ENCODE results near the gene OR2AG2. TPM values are rescaled to one million over a fixed set of nuclear protein-coding genes. Genes with fewer than 3 reads are reported as not detected.

OR2AG2 gene
- total and polyA plus RNA-seq, 12 donors = 0.14 to 0.64 (median 0.27) TPM; not detected in 7

DNA sequence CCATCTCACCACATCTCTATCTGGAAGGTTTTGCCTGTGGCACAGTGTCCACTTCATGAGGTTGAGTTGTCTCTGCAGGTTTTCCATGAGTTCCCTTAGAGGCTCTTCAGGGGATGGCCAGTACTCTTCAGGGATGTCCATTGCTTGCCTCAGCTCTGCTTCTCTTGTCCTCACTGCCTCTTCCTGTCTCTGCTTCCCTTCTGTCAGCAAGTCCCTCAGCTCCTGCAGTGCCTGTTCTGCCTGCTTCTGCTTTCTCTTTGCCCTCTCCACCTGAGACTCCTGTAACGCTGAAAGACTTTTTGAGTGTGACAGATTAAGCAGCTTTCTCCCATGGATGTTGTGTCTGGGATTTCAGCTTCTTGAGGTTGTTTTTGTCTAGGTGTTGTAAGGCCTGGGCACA, 50.4 kb downstream of the OR2AG2 start:
- Histone ChIP-seq H3K4me1 (replicated peaks in 1 of 2) (no peaks in the 10 kb centered on the region), H3K36me3 (replicated peaks in 1 of 2) (no peaks in the 10 kb centered on the region), H3K27ac (no peak overlapping the region), H3K9me3 (replicated peaks in 1 of 3) (no peaks in the 10 kb centered on the region), H3K27me3 (no peaks in the 10 kb centered on the region), H3K4me3 (no peak overlapping the region)
- intact Hi-C loops (cut with DNase I) = no loop called here
- no peak for DNase-seq
- WGBS, 4 donors = 84 to 92% (median 87%) methylated on average over 1 of the region's 1 CpG
- TF ChIP-seq POLR2A (IDR thresholded peaks at IDR 0.05) = no peak
- TF ChIP-seq, protein P1, sequence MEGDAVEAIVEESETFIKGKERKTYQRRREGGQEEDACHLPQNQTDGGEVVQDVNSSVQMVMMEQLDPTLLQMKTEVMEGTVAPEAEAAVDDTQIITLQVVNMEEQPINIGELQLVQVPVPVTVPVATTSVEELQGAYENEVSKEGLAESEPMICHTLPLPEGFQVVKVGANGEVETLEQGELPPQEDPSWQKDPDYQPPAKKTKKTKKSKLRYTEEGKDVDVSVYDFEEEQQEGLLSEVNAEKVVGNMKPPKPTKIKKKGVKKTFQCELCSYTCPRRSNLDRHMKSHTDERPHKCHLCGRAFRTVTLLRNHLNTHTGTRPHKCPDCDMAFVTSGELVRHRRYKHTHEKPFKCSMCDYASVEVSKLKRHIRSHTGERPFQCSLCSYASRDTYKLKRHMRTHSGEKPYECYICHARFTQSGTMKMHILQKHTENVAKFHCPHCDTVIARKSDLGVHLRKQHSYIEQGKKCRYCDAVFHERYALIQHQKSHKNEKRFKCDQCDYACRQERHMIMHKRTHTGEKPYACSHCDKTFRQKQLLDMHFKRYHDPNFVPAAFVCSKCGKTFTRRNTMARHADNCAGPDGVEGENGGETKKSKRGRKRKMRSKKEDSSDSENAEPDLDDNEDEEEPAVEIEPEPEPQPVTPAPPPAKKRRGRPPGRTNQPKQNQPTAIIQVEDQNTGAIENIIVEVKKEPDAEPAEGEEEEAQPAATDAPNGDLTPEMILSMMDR (IDR thresholded peaks at IDR 0.05) = no peak

DNA sequence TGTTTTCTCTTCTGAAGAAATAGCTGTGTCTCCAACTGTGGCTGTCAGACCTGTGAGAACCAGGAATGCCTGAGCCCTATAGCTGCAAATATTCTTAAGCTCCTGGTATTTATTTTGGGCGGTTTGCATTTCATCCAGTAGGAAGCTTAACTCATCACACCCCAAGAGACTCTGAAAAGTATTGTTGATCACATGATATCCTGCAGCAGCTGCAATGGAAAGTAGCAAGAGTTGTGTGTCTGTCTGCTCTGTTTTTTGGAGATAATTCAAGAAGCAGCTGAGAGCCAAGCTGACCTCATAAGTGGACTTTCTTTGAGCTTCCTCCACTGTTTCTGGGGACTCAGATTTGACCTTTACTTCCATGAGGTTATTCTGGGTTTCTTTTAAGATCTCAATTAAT, 52.2 kb downstream of the OR2AG2 start:
- intact Hi-C loops (cut with DNase I) = no loop called here
- no peaks in the 10 kb centered on the region for H3K4me1 ChIP-seq (replicated peaks in 1 of 2)
- H3K4me3 ChIP-seq = no peak overlapping the region
- H3K27ac ChIP-seq = no peak overlapping the region
- no peak for TF ChIP-seq POLR2A (IDR thresholded peaks at IDR 0.05)
- TF ChIP-seq, protein P1 (IDR thresholded peaks at IDR 0.05) = no peak
- no peaks in the 10 kb centered on the region for H3K36me3 ChIP-seq (replicated peaks in 1 of 2)
- 50 to 92% (median 65%) methylated on average over 1 of the region's 1 CpG for WGBS, 4 donors
- DNase-seq = no peak
- H3K9me3 ChIP-seq (replicated peaks in 1 of 3) = no peaks in the 10 kb centered on the region
- no peaks in the 10 kb centered on the region for H3K27me3 ChIP-seq

DNA sequence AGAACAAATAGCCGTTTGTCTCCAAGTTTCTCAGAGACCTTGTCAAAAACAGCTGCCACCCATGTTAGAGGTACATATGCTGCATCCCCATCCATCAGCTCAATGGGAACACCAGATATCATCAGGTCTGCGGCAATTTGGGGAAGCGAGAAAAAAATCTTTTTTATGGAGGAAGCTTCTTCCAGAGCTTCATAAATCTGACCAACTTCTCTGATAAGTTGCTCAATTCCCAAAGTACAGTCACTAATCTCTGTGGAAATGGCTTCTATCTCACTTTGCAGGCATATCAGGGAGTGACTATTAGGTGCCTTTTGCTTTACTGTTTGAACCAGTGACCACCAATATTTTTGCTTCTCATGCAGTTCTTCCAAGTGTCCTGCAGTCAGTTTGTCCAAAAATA, 54.4 kb downstream of the OR2AG2 start:
- no peak for DNase-seq
- TF ChIP-seq, protein P1 (IDR thresholded peaks at IDR 0.05) = no peak
- no peak for TF ChIP-seq POLR2A (IDR thresholded peaks at IDR 0.05)
- WGBS, 4 donors = 81 to 88% (median 85%) methylated on average over 3 of the region's 3 CpGs
- no peaks in the 10 kb centered on the region for H3K9me3 ChIP-seq (replicated peaks in 1 of 3)
- H3K4me3 ChIP-seq = no peak overlapping the region
- no peaks in the 10 kb centered on the region for H3K27me3 ChIP-seq
- H3K27ac ChIP-seq = no peak overlapping the region
- intact Hi-C loops (cut with DNase I) = no loop called here
- no peaks in the 10 kb centered on the region for H3K4me1 ChIP-seq (replicated peaks in 1 of 2)
- H3K36me3 ChIP-seq (replicated peaks in 1 of 2) = no peaks in the 10 kb centered on the region

Other genes starting within 250 kb of the OR2AG2 start
- 10 to 100 TPM in 8 of 9 donors, 1 to 10 TPM in 1; 9.4 to 27.5 (median 20.0) TPM for gene RRP8, start 168.4 kb downstream of the OR2AG2 start, total RNA-seq
- 10 to 100 TPM; 24.2 to 34.8 (median 33.5) TPM for gene RRP8, start 168.4 kb downstream of the OR2AG2 start, polyA plus RNA-seq
- 100 to 1,000 TPM in 8 of 9 donors, 10 to 100 TPM in 1; 99.1 to 191 (median 153) TPM for gene ILK, start 168.2 kb downstream of the OR2AG2 start, total RNA-seq
- gene ILK, start 168.2 kb downstream of the OR2AG2 start, polyA plus RNA-seq = 100 to 1,000 TPM; 117 to 177 (median 162) TPM
- 100 to 1,000 TPM in 8 of 9 donors, 10 to 100 TPM in 1; 69.7 to 290 (median 174) TPM for gene TAF10, start 159.8 kb downstream of the OR2AG2 start, total RNA-seq
- gene TAF10, start 159.8 kb downstream of the OR2AG2 start, polyA plus RNA-seq = 100 to 1,000 TPM; 280 to 389 (median 310) TPM
- gene TPP1, start 152.6 kb downstream of the OR2AG2 start, total RNA-seq = 100 to 1,000 TPM in 8 of 9 donors, 10 to 100 TPM in 1; 53.2 to 464 (median 335) TPM
- 100 to 1,000 TPM in 1 of 3 donors, 10 to 100 TPM in 2; 84.2 to 371 (median 96.9) TPM for gene TPP1, start 152.6 kb downstream of the OR2AG2 start, polyA plus RNA-seq
- gene DCHS1, start 116.2 kb downstream of the OR2AG2 start, total RNA-seq = 10 to 100 TPM in 6 of 9 donors, 1 to 10 TPM in 3; 4.3 to 15.3 (median 11.5) TPM
- gene DCHS1, start 116.2 kb downstream of the OR2AG2 start, polyA plus RNA-seq = 10 to 100 TPM in 1 of 3 donors, 1 to 10 TPM in 2; 1.3 to 12.1 (median 5.0) TPM
- gene MRPL17, start 88.6 kb downstream of the OR2AG2 start, total RNA-seq = 100 to 1,000 TPM in 3 of 9 donors, 10 to 100 TPM in 6; 51.2 to 532 (median 79.8) TPM
- gene MRPL17, start 88.6 kb downstream of the OR2AG2 start, polyA plus RNA-seq = 100 to 1,000 TPM in 1 of 3 donors, 10 to 100 TPM in 2; 77.8 to 141 (median 97.9) TPM
- gene OR2AG1, start 11.0 kb upstream of the OR2AG2 start, total RNA-seq = not detected
- gene OR2AG1, start 11.0 kb upstream of the OR2AG2 start, polyA plus RNA-seq = not detected
- under 1 TPM in 5 of 9 donors, not detected in 4; 0.07 to 0.39 (median 0.13) TPM for gene OR6A2, start 27.7 kb upstream of the OR2AG2 start, total RNA-seq
- not detected for gene OR6A2, start 27.7 kb upstream of the OR2AG2 start, polyA plus RNA-seq
- not detected for gene OR10A5, start 73.7 kb upstream of the OR2AG2 start, total RNA-seq
- not detected for gene OR10A5, start 73.7 kb upstream of the OR2AG2 start, polyA plus RNA-seq
- not detected for gene OR10A2, start 91.1 kb upstream of the OR2AG2 start, total RNA-seq
- not detected for gene OR10A2, start 91.1 kb upstream of the OR2AG2 start, polyA plus RNA-seq
- not detected for gene OR10A4, start 104.6 kb upstream of the OR2AG2 start, total RNA-seq
- not detected for gene OR10A4, start 104.6 kb upstream of the OR2AG2 start, polyA plus RNA-seq
- under 1 TPM in 3 of 9 donors, not detected in 6; 0.11 to 0.34 (median 0.28) TPM for gene OR2D2, start 120.5 kb upstream of the OR2AG2 start, total RNA-seq
- not detected for gene OR2D2, start 120.5 kb upstream of the OR2AG2 start, polyA plus RNA-seq
- not detected for gene OR2D3, start 149.0 kb upstream of the OR2AG2 start, total RNA-seq
- not detected for gene OR2D3, start 149.0 kb upstream of the OR2AG2 start, polyA plus RNA-seq
- gene ZNF215, start 154.4 kb upstream of the OR2AG2 start, total RNA-seq = 1 to 10 TPM in 6 of 9 donors, under 1 TPM in 3; 0.51 to 2.6 (median 1.8) TPM
- 1 to 10 TPM in 1 of 3 donors, under 1 TPM in 2; 0.34 to 2.6 (median 0.64) TPM for gene ZNF215, start 154.4 kb upstream of the OR2AG2 start, polyA plus RNA-seq
- gene ZNF214, start 248.4 kb upstream of the OR2AG2 start, total RNA-seq = 10 to 100 TPM in 1 of 9 donors, 1 to 10 TPM in 7, under 1 TPM in 1; 0.96 to 14.2 (median 1.8) TPM
- gene ZNF214, start 248.4 kb upstream of the OR2AG2 start, polyA plus RNA-seq = 1 to 10 TPM in 1 of 3 donors, under 1 TPM in 2; 0.48 to 2.3 (median 0.71) TPM
- gene NLRP14, start 248.5 kb upstream of the OR2AG2 start, total RNA-seq = under 1 TPM in 3 of 9 donors, not detected in 6; 0.11 TPM
- gene NLRP14, start 248.5 kb upstream of the OR2AG2 start, polyA plus RNA-seq = under 1 TPM in 1 of 3 donors, not detected in 2; 0.05 TPM